ENCODE results near the gene CHST12. TPM values are rescaled to one million over a fixed set of nuclear protein-coding genes. Genes with fewer than 3 reads are reported as not detected.
"Not testable (repeated sequence)": the region's sequence is repeated elsewhere in the genome, so short reads cannot be mapped to it uniquely, and the experiment has no call there.

The CHST12 gene
- total RNA-seq, 2 donors from 2014 or later: 4.7 to 11.2 TPM

- H3K4me3 ChIP-seq: no peak overlapping the region
- intact Hi-C loops (cut with DNase I): no loop called here
- no peaks in the 10 kb centered on the region for H3K36me3 ChIP-seq (replicated peaks in 1 of 2; ENCODE audit: insufficient read depth in 1 of 2, low read depth in 2 of 2)
- H3K4me1 ChIP-seq: peaks cover 23% of the 10 kb centered on the region
- TF ChIP-seq POLR2A (IDR thresholded peaks at IDR 0.05): no peak
- H3K27ac ChIP-seq: no peak overlapping the region
- no peak for ATAC-seq
- no peak for DNase-seq
- H3K27me3 ChIP-seq: no peaks in the 10 kb centered on the region
- whole genome bisulfite sequencing, 2 donors: 83 to 87% methylated on average over 5 of the region's 5 CpGs
- no peaks in the 10 kb centered on the region for H3K9me3 ChIP-seq
Observed at GRCh38 chr7:2416063-2416462, 12.7 kb downstream of the CHST12 start.

- TF ChIP-seq CTCF (IDR thresholded peaks at IDR 0.05): no peak
- TF ChIP-seq POLR2A (IDR thresholded peaks at IDR 0.05): no peak
- intact Hi-C loops (cut with DNase I): no loop called here
- WGBS, 2 donors: 91 to 92% methylated on average over 6 of the region's 6 CpGs
Observed at GRCh38 chr7:2416650-2417049, 13.2 kb downstream of the CHST12 start.

GRCh38 chr7:2417178-2417577 is 13.8 kb downstream of the CHST12 start:
- H3K9me3 ChIP-seq; intact Hi-C loops (cut with DNase I); H3K27ac ChIP-seq; DNase-seq; H3K4me3 ChIP-seq; H3K27me3 ChIP-seq; H3K36me3 ChIP-seq (replicated peaks in 1 of 2; ENCODE audit: insufficient read depth in 1 of 2, low read depth in 2 of 2); ATAC-seq: not testable (repeated sequence)
- peaks cover 12% of the 10 kb centered on the region for H3K4me1 ChIP-seq
- 94 to 100% methylated on average over 3 of the region's 3 CpGs for WGBS, 2 donors

More at GRCh38 chr7:2416650-2417049, 13.2 kb downstream of the CHST12 start:
- Histone ChIP-seq H3K27me3 (no peaks in the 10 kb centered on the region), H3K4me3 (no peak overlapping the region), H3K9me3 (no peaks in the 10 kb centered on the region), H3K4me1 (peaks cover 17% of the 10 kb centered on the region), H3K36me3 (replicated peaks in 1 of 2; ENCODE audit: insufficient read depth in 1 of 2, low read depth in 2 of 2) (no peaks in the 10 kb centered on the region), H3K27ac (no peak overlapping the region)
- no peak for ATAC-seq
- DNase-seq: no peak

GRCh38 chr7:2417981-2418481 is 14.6 kb downstream of the CHST12 start:
- intact Hi-C loops (cut with DNase I): no loop called here

GRCh38 chr7:2420216-2420933 is 17.0 kb downstream of the CHST12 start:
- no peaks in the 10 kb centered on the region for H3K36me3 ChIP-seq (replicated peaks in 1 of 2; ENCODE audit: insufficient read depth in 1 of 2, low read depth in 2 of 2)

More at GRCh38 chr7:2417981-2418481, 14.6 kb downstream of the CHST12 start:
- Histone ChIP-seq H3K27me3 (no peaks in the 10 kb centered on the region), H3K27ac (no peak overlapping the region), H3K36me3 (replicated peaks in 1 of 2; ENCODE audit: insufficient read depth in 1 of 2, low read depth in 2 of 2) (no peaks in the 10 kb centered on the region), H3K4me1 (peaks cover 4% of the 10 kb centered on the region), H3K4me3 (no peak overlapping the region), H3K9me3 (no peaks in the 10 kb centered on the region)
- ATAC-seq (no peak), DNase-seq (no peak)
- WGBS, 2 donors: 83 to 90% methylated on average over 13 to 15 of the region's 15 CpGs
- TF ChIP-seq CTCF (IDR thresholded peaks at IDR 0.05) (no peak), POLR2A (IDR thresholded peaks at IDR 0.05) (no peak)

More at GRCh38 chr7:2420216-2420933, 17.0 kb downstream of the CHST12 start:
- Histone ChIP-seq H3K4me1 (no peaks in the 10 kb centered on the region), H3K27ac (no peak overlapping the region), H3K9me3 (no peaks in the 10 kb centered on the region), H3K27me3 (no peaks in the 10 kb centered on the region), H3K4me3 (no peak overlapping the region)
- intact Hi-C loops (cut with DNase I): no loop called here
- WGBS, 2 donors: 95 to 96% methylated on average over 7 of the region's 7 CpGs
- DNase-seq: no peak
- ATAC-seq: no peak
- TF ChIP-seq CTCF (IDR thresholded peaks at IDR 0.05) (no peak), POLR2A (IDR thresholded peaks at IDR 0.05) (no peak)
